Nephron (organoid): ENCODE measurements around the gene SLC39A1.
A peak's percentile ranks its signal among the peaks of the same experiment; 100 is the strongest.

Source experiments
- H3K27ac Mint-ChIP-seq, 3 experiments: 2 replicates each; pipeline ENCODE4 v1.8.0; 2020; ENCODE audit warnings: mixed read lengths in 3 of 3, mild to moderate bottlenecking in 2 of 3, moderate library complexity in 1 of 3
- H3K27me3 Mint-ChIP-seq: 2 replicates; pipeline ENCODE4 v1.8.0; 2021; ENCODE audit warnings: low read depth, mild to moderate bottlenecking, moderate library complexity, mixed read lengths
- H3K36me3 Mint-ChIP-seq: 2 replicates; pipeline ENCODE4 v1.8.0; 2020; ENCODE audit warnings: low read depth, mixed read lengths
- H3K4me1 Mint-ChIP-seq: 2 replicates; pipeline ENCODE4 v1.8.0; 2020; ENCODE audit warnings: mixed read lengths
- H3K4me3 Mint-ChIP-seq, 3 experiments: 2 replicates each; pipeline ENCODE4 v1.8.0; 2020; ENCODE audit warnings: mild to moderate bottlenecking in 3 of 3, mixed read lengths in 3 of 3, moderate library complexity in 2 of 3
- H3K9me3 Mint-ChIP-seq: 2 replicates; pipeline ENCODE4 v1.8.0; 2020; ENCODE audit warnings: mixed read lengths
- CTCF ChIP-seq, 3 experiments: fragments of 200-600 bp; sonication (generic); IDR thresholded peaks; one replicate each; pipeline ENCODE4 v1.5.0; 2021; ENCODE audit warnings: antibody characterized with exemption in 3 of 3; ENCODE audit not compliant: unreplicated experiment in 3 of 3

The SLC39A1 gene

DNA sequence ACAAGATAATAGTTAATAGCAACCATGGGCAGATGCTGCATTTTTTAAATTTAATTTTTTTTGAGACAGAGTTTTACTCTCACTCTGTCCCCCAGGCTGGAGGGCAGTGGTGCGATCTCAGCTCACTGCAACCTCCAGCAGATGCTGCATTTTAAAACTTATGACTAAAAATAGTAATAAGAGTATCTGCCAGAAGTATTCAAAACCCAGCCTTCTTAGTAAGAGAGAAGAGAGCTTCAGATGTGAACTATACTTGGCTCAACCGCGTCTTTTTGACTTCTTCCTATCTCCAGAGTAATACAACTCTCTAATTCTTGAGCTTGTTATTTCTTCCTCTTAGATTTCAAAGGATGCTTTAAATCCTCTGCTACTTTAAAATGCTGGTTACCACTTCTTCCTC is 31.9 kb upstream of the SLC39A1 start:
- Mint-ChIP-seq H3K27me3 (no peaks in the 10 kb centered on the region), H3K27ac (no peak overlapping the region), H3K4me1 (peaks cover 28% of the 10 kb centered on the region), H3K9me3 (no peaks in the 10 kb centered on the region), H3K4me3 (peak overlapping the region in 1 of 3 experiments; percentile 65), H3K36me3 (peaks cover 34% of the 10 kb centered on the region)
- TF ChIP-seq CTCF (IDR thresholded peaks at IDR 0.05; ENCODE audit: unreplicated experiment in 3 of 3): no peak

DNA sequence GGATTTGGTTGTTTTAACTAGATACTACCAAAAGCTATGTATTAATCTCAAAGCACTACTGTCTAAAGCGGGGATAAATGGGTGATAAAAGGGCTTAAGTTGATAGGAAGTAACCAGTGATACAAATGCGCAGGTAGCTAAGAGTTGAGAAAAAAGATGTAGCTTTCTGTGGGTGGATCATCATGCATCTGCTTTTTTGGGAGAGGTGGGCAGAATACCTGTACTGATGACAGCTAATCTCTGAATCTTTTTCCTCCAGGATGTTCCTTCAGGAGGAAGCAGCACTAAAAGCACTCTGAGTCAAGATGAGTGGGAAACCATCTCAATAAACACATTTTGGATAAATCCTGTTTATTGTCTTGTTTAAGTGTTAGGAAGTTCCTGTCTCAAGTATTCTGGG is 28.5 kb upstream of the SLC39A1 start:
- Mint-ChIP-seq H3K9me3 (no peaks in the 10 kb centered on the region), H3K4me1 (peaks cover 31% of the 10 kb centered on the region), H3K27ac (peak overlapping the region; percentile 75 to 94 (median 85)), H3K36me3 (peaks cover 34% of the 10 kb centered on the region), H3K4me3 (peak overlapping the region; percentile 91 to 96 (median 92)), H3K27me3 (no peaks in the 10 kb centered on the region)
- no peak for TF ChIP-seq CTCF (IDR thresholded peaks at IDR 0.05; ENCODE audit: unreplicated experiment in 3 of 3)

DNA sequence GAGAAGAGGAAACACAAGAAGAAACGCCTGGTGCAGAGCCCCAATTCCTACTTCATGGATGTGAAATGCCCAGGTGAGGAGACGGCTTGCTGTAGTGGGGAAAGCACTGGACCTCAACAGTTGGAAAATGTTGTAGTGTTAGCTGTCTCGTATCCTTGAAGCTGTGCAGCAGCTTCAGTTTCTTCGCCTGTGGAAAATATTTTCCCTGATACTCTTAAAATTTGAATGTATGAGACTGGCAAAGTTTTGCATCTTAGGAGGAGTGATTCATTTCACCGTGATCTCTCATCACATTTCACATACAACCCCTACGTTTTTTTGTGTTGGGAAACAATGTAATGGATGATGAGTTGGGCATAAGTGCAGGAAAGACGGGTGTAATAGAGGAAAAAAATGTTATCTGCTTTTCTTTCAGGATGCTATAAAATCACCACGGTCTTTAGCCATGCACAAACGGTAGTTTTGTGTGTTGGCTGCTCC is 27.9 kb upstream of the SLC39A1 start:
- TF ChIP-seq CTCF (IDR thresholded peaks at IDR 0.05; ENCODE audit: unreplicated experiment in 3 of 3): no peak
- Mint-ChIP-seq H3K9me3 (no peaks in the 10 kb centered on the region), H3K27me3 (no peaks in the 10 kb centered on the region), H3K4me3 (peak overlapping the region; percentile 91 to 96 (median 92)), H3K4me1 (peaks cover 36% of the 10 kb centered on the region), H3K27ac (peak overlapping the region; percentile 75 to 94 (median 85)), H3K36me3 (peaks cover 34% of the 10 kb centered on the region)

GRCh38 chr1:153990468-153991150 is 27.3 kb upstream of the SLC39A1 start, which contains the start of gene RPS27:
Gene RPS27, plus strand, starts transcription at chr1:153990762. Its CDS starts 35 bp downstream, at chr1:153990797.
- Mint-ChIP-seq H3K4me1 (peaks cover 36% of the 10 kb centered on the region), H3K27me3 (no peaks in the 10 kb centered on the region), H3K36me3 (peaks cover 32% of the 10 kb centered on the region), H3K27ac (peak within 1 kb of the TSS; percentile 75 to 94 (median 85)), H3K9me3 (no peaks in the 10 kb centered on the region), H3K4me3 (peak within 1 kb of the TSS; percentile 91 to 96 (median 92))
- no peak for TF ChIP-seq CTCF (IDR thresholded peaks at IDR 0.05; ENCODE audit: unreplicated experiment in 3 of 3)

DNA sequence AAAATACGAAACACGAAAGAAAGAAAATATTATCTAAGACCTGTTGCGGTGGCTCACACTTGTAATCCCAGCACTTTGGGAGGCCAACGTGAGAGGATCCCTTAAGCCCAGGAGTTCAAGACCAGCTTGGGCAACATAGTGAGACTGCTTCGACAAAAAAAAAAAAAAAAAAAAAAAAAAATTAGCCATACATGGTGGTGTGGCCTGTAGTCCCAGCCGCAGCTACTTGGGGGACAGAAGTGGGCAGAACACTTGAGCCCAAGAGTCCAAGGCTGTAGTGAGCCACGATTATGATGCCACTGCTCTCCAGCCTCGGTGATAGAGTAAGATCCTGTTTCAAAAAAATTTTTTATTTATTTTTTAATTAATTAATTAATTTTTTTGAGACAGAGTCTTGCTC is 24.3 kb upstream of the SLC39A1 start:
- no peak for TF ChIP-seq CTCF (IDR thresholded peaks at IDR 0.05; ENCODE audit: unreplicated experiment in 3 of 3)
- Mint-ChIP-seq H3K27ac (peak overlapping the region in 1 of 3 experiments; percentile 90), H3K27me3 (no peaks in the 10 kb centered on the region), H3K36me3 (peaks cover 24% of the 10 kb centered on the region), H3K9me3 (no peaks in the 10 kb centered on the region), H3K4me3 (peak overlapping the region in 1 of 3 experiments; percentile 49), H3K4me1 (peaks cover 40% of the 10 kb centered on the region)
